Endometrial microvascular endothelial cells (primary cell): ENCODE results near the gene METAP1D. TPM values are rescaled to one million over a fixed set of nuclear protein-coding genes. Genes with fewer than 3 reads are reported as not detected.

Experiments
- in situ Hi-C: cut with HindIII; loops from 2 replicates; pipeline ENCODE4 v1.10.0; 2017; ENCODE audit warnings: low sequenced_read_pairs, low pct_unique_long_range_greater_than_20kb; ENCODE audit errors: inconsistent ontology term
- total RNA-seq: library from RNA; depleted of rRNA; stranded (reverse); fragments of >200 nt; gene quantifications from one replicate; pipeline ENCODE4 v1.2.3, GENCODE V29; 2015; ENCODE audit errors: inconsistent ontology term

The METAP1D gene
- total RNA-seq, 1 donor from 2014 or later = 3.4 TPM

GRCh38 chr2:172087207-172087779 lies 87.5 kb downstream of the METAP1D start:
- in situ Hi-C loops = no loop called here

- in situ Hi-C loops = no loop called here
Observed at GRCh38 chr2:172087780-172088244, 88.1 kb downstream of the METAP1D start.

GRCh38 chr2:172088245-172089004 lies 88.7 kb downstream of the METAP1D start:
- in situ Hi-C loops = no loop called here

DNA sequence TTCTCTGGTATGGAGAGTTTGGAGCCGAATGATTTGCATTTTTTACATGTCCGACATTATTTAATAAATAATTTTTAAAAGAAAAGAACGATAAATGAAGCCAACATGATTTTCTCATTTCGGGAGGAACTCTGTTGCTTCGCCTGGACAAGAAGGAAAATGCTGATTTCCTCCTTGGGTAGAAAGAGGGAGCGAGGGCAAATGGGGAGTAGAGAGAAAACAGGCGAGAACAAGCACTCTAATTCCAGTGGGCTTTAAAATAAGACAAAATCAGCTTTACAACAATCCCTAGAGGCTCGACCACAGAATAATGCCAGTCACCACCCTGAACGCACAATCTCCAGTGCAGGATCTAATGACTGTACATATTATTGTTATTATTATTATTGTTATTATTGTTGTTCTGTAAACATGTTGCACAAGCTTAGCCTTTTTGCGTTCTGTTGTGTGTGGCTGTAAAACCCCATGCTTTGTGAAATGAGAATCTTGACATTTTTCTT lies 89.3 kb downstream of the METAP1D start:
- in situ Hi-C loops = no loop called here

DNA sequence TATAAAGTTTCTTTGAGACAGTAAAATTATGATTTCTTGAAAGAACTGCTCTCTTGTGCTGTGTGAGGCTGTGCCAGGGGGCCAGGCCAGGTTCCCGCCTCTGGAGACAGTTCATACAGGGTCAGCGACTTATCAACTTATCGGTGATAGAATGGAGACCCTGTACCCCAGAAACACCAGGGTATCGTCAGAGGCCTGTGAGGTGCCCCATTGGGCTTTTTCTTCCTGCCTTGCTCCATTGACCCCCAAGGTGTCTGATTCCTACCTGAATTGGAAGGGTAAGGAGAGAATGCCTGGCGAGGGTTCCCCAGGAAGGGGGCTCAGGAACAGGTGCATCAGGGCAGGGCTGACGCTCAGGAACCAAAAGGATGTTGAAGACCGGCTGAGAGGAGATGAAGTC lies 89.9 kb downstream of the METAP1D start:
- in situ Hi-C loops = no loop called here

DNA sequence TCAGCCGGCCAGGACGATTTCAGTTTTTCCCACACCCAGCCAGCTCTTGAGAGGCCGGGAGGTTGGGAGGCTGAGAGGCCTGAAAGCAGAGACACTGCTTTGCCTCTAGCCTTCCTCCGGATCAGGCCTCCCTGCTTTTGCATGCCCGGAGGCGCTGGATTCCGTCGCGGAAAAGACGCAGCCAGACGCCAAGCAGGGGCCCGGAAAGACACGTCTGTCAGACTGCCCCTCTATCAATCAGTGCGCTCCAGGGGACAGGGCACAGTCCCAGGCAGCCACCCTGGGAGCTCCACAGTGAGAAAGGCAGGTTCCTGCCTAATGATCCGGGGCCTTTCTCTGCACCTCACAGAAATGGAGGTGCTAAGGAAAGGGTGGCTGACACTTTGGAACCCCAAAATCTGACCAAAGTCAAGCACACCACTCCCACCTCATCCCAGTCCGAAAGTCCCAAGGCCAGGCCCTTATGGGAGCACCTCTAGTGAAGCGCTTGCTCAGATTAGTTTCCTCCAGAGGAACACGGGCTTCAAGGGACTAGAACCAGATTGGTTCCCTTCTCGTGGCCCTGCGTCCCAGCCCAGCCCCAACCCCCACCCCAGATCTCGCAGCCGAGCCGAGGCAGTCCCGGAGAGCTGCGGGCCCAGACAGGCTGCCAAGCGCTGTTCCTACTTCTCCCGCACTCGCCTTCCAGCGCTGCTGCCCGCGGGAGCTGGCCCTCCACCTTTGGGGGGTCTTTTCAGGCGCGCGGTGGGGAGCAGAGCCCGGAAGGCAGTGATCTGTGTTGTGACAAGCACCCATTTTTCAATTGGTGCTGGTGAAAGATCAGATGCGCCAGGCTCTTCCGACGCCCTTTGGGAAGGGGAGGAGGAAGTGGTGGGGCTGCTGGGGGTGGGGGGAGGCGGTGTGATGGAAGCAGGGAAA lies 90.5 kb downstream of the METAP1D start:
- in situ Hi-C loops = no loop called here

- in situ Hi-C loops = no loop called here
Observed at GRCh38 chr2:172091000-172091641, 91.4 kb downstream of the METAP1D start.

GRCh38 chr2:172091761-172092566 lies 92.2 kb downstream of the METAP1D start:
- in situ Hi-C loops = no loop called here

DNA sequence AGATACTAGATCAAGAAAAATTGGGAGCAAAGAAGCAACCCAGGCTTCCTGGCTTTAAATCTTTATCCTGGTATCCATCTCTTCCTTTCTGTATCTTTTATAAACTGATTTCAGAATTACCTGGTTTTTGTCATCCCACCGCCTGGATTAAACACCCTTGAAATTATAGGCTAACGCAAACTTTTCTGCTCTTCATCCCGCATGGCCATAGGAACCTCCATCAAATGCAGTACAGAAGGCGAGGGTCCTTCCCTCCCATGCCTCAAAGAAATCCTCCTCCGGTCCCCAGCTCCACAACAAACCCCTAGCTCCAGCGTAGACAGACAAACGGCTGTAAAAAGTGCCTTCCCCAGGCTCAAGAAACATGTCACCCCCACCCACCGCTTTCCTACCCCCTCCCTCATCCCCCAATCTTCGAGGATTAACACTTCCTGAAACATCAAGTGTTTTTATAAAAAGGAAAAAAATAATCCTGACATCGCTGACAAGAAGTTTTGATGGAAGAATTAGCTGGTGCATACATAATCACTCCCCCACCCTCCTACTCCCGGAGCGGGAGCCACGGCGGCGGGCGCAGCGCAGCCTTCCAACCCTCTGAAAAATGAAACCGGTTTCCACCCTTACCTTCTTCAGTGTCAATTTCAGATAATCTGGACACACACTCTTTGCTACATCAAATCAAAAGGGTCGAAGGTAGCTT lies 93.1 kb downstream of the METAP1D start:
- in situ Hi-C loops = no loop called here

DNA sequence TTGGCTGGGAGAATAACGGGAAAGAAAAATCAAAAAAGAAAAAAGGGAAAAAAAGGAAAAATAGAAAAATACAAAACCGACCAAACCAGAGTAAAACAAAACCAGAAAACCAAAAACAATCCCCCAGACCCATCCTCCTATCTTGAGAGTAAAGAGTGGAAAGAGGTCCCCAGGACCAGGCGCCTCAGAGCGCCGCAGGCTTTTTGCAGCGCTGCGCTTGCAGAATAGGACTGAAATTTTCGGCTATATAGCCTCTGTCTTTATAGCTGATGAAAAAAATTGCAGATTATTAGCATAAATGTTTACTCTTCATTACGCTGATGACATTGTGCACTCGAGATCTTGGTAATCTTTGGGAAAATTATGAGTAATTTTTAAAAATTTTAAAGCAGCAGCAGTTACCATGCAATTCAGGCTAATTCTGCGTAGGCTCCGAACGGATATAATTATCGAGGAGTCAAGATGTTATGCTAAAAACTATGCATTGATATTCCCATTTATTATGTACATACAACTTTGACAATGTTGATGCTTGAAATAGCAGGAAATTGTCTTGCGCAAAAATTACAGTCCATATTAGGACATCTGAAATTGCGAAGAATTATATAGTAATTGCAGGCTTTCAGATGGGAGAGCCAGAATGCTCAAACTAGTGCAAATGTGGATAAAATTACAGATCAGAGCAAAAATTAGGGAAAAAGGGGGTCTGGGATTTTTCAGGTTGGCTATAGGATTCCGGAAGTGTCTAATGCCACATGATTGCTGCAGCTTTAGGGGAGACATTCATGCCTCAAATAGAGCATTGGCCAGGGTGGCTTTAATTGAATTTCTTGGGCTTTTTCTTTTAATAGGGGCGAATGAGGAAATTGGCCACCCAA lies 93.9 kb downstream of the METAP1D start:
- in situ Hi-C loops = no loop called here

- in situ Hi-C loops = no loop called here
Observed at GRCh38 chr2:172094294-172095145, 94.8 kb downstream of the METAP1D start.

- in situ Hi-C loops = no loop called here
Observed at GRCh38 chr2:172095146-172095904, 95.6 kb downstream of the METAP1D start.

GRCh38 chr2:172095905-172096625 lies 96.3 kb downstream of the METAP1D start:
- in situ Hi-C loops = no loop called here

DNA sequence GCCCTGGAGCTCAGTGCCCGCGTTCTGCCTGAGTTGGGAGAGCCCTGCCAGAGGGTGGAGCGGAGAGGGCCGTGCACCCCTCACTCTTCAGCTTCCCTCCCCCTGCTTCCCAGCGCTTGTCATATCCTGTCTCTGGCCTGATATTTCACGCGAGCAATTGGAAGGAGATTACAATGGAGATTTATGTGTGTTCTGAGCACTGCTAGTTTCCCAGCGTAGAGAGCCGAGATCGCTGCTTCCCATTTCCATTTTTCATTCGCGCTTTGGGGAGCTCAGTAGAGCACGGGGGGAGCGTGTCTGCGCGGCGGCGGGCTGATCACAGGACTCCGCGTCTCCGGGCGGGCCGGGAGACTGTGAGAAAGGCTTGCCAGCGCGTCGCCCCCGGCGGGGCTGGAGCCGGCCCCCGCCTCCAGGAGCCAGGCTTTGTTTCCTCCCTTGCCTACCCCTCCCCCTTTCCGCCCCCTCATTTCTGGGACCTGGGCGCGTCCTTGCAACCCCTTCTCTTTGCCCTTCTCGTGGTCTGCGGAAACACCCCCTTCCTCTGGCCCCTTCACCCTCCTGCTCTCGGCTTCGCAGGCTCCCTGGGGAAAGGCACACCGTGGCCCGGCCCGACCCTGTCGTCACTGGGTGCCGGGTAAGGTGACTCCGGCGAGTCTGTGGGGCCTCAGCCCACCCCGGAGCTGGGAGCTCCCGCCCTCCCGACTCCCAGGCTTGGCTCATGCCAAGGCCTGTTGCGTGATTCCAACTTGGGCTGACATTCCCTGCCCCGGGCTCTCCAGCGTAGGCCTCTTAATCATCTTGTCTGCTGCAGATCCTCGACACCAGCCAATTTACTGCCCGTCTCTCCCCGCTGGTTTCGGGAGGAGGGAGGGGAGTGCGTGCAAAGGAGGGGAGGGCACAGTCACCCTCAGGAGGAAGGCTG lies 97.1 kb downstream of the METAP1D start:
- in situ Hi-C loops = no loop called here
